CD4-positive, alpha-beta T cell (primary cell): ENCODE measurements around the gene SPTBN1. TPM values are rescaled to one million over a fixed set of nuclear protein-coding genes. Genes with fewer than 3 reads are reported as not detected.

ENCODE experiments used
- ATAC-seq: fragments of 200-7000 bp; cut with Tn5 transposase; one replicate; pipeline ENCODE4 v1.10.0; 2022; ENCODE audit warnings: mild to moderate bottlenecking; ENCODE audit not compliant: poor library complexity
- CTCF ChIA-PET: fragments of 350-600 bp; sonication (Branson Sonifier 250); formaldehyde crosslinking; loops from one replicate; lab custom pipeline; 2021; ENCODE audit warnings: antibody characterized with exemption, inconsistent platforms; lab: Charles Lee
- POLR2A ChIA-PET: fragments of 350-600 bp; sonication (Branson Sonifier 250); formaldehyde crosslinking; loops from one replicate; lab custom pipeline; 2021; ENCODE audit warnings: antibody characterized with exemption, inconsistent platforms; lab: Charles Lee
- DNase-seq, 14 experiments: peaks; one replicate each; pipeline ENCODE4 v3.0.0-alpha.2; 2013 to 2020; ENCODE audit warnings: mixed read lengths in 2 of 14
- H3K27ac ChIP-seq, 2 donors: one replicate each; pipeline versions ENCODE4 v1.5.1 to v1.7.0; 2013; ENCODE audit warnings: low read length in 2 of 2, low read depth in 1 of 2, mild to moderate bottlenecking in 1 of 2
- H3K27me3 ChIP-seq, 2 experiments: 1 replicate in 1 of 2; 2 replicates in 1 of 2; pipeline versions ENCODE4 v1.6.1 to v1.7.0; 2013; ENCODE audit warnings: low read length in 2 of 2, control low read depth in 1 of 2, mild to moderate bottlenecking in 1 of 2, moderate library complexity in 1 of 2; ENCODE audit not compliant: insufficient read depth in 2 of 2, control insufficient read depth in 1 of 2
- H3K36me3 ChIP-seq: one replicate; pipeline ENCODE4 v1.6.1; 2013; ENCODE audit warnings: low read length, control low read depth; ENCODE audit not compliant: insufficient read depth
- H3K4me1 ChIP-seq: one replicate; pipeline ENCODE4 v1.6.1; 2013; ENCODE audit warnings: low read length, control low read depth; ENCODE audit not compliant: insufficient read depth
- H3K4me3 ChIP-seq: one replicate; pipeline ENCODE4 v1.5.1; 2013; ENCODE audit warnings: mild to moderate bottlenecking, low read length, moderate library complexity
- H3K9me3 ChIP-seq, 2 experiments: 1 replicate in 1 of 2; 2 replicates in 1 of 2; pipeline versions ENCODE4 v1.6.1 to v1.7.0; 2013; ENCODE audit warnings: low read length in 2 of 2, mild to moderate bottlenecking in 2 of 2, control low read depth in 1 of 2, moderate library complexity in 1 of 2; ENCODE audit not compliant: control insufficient read depth in 1 of 2, insufficient read depth in 1 of 2
- H3K27ac Mint-ChIP-seq: one replicate; pipeline ENCODE4 v1.8.0; 2020; ENCODE audit warnings: mixed read lengths
- H3K27me3 Mint-ChIP-seq: one replicate; pipeline ENCODE4 v1.8.0; 2021; ENCODE audit warnings: mixed read lengths
- H3K36me3 Mint-ChIP-seq: one replicate; pipeline ENCODE4 v1.8.0; 2021; ENCODE audit warnings: low read depth, mixed read lengths
- H3K4me1 Mint-ChIP-seq: one replicate; pipeline ENCODE4 v1.8.0; 2021; ENCODE audit warnings: low read depth, mixed read lengths
- H3K4me3 Mint-ChIP-seq: one replicate; pipeline ENCODE4 v1.8.0; 2020; ENCODE audit warnings: mild to moderate bottlenecking, mixed read lengths
- H3K9me3 Mint-ChIP-seq: one replicate; pipeline ENCODE4 v1.8.0; 2020; ENCODE audit warnings: mixed read lengths
- intact Hi-C, 2 experiments: fragments of 100-400 bp; cut with DNase I in 1 of 2; cut with micrococcal nuclease in 1 of 2; formaldehyde crosslinking; loops; one replicate each; pipeline versions ENCODE4 v1.15.1 to v1.9.0; 2023 to 2025; cut with DNase I, micrococcal nuclease
- total RNA-seq, 174 experiments: library from RNA in 2 of 174; stranded (reverse) in 2 of 174; gene quantifications; one replicate each; pipeline ENCODE4 v1.2.3 and lab custom pipeline; 2021 to 2026
- TF ChIP-seq, protein P1 (sequence below): fragments of 200-600 bp; IDR thresholded peaks from one replicate; pipeline ENCODE4 v1.8.0; 2022; ENCODE audit warnings: antibody characterized with exemption, mild to moderate bottlenecking

Gene SPTBN1
- total RNA-seq, 2 experiments from 2014 or later, result 156 to 166 TPM

GRCh38 chr2:54419855-54420523, 36.1 kb upstream of the SPTBN1 start:
- ChIA-PET POLR2A (no interaction called here), CTCF (no interaction called here)
- Mint-ChIP-seq H3K27ac (no peak overlapping the region), H3K4me1 (peaks cover 9% of the 10 kb centered on the region), H3K36me3 (no peaks in the 10 kb centered on the region), H3K9me3 (peaks cover 3% of the 10 kb centered on the region), H3K27me3 (peaks cover 11% of the 10 kb centered on the region), H3K4me3 (no peak overlapping the region)
- intact Hi-C loops, result no loop called here
- no peaks in the 10 kb centered on the region for H3K27me3 ChIP-seq
- no peak overlapping the region for H3K4me3 ChIP-seq
- H3K9me3 ChIP-seq, result no peaks in the 10 kb centered on the region
- peaks cover 5% of the 10 kb centered on the region for H3K4me1 ChIP-seq
- ATAC-seq (no peak), DNase-seq (no peak)
- no peak overlapping the region for H3K27ac ChIP-seq
- TF ChIP-seq, protein P1, sequence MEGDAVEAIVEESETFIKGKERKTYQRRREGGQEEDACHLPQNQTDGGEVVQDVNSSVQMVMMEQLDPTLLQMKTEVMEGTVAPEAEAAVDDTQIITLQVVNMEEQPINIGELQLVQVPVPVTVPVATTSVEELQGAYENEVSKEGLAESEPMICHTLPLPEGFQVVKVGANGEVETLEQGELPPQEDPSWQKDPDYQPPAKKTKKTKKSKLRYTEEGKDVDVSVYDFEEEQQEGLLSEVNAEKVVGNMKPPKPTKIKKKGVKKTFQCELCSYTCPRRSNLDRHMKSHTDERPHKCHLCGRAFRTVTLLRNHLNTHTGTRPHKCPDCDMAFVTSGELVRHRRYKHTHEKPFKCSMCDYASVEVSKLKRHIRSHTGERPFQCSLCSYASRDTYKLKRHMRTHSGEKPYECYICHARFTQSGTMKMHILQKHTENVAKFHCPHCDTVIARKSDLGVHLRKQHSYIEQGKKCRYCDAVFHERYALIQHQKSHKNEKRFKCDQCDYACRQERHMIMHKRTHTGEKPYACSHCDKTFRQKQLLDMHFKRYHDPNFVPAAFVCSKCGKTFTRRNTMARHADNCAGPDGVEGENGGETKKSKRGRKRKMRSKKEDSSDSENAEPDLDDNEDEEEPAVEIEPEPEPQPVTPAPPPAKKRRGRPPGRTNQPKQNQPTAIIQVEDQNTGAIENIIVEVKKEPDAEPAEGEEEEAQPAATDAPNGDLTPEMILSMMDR, result no peak
- no peaks in the 10 kb centered on the region for H3K36me3 ChIP-seq

GRCh38 chr2:54420524-54421172, 35.5 kb upstream of the SPTBN1 start:
- ATAC-seq (no peak), DNase-seq (no peak)
- Mint-ChIP-seq H3K9me3 (peaks cover 3% of the 10 kb centered on the region), H3K36me3 (no peaks in the 10 kb centered on the region), H3K27ac (no peak overlapping the region), H3K4me3 (no peak overlapping the region), H3K27me3 (peaks cover 7% of the 10 kb centered on the region), H3K4me1 (peaks cover 9% of the 10 kb centered on the region)
- Histone ChIP-seq H3K36me3 (no peaks in the 10 kb centered on the region), H3K9me3 (no peaks in the 10 kb centered on the region), H3K4me1 (peaks cover 5% of the 10 kb centered on the region), H3K27me3 (no peaks in the 10 kb centered on the region), H3K27ac (no peak overlapping the region), H3K4me3 (no peak overlapping the region)
- TF ChIP-seq, protein P1, result no peak
- POLR2A ChIA-PET, result no interaction called here
- intact Hi-C loops, result no loop called here
- CTCF ChIA-PET, result no interaction called here

DNA sequence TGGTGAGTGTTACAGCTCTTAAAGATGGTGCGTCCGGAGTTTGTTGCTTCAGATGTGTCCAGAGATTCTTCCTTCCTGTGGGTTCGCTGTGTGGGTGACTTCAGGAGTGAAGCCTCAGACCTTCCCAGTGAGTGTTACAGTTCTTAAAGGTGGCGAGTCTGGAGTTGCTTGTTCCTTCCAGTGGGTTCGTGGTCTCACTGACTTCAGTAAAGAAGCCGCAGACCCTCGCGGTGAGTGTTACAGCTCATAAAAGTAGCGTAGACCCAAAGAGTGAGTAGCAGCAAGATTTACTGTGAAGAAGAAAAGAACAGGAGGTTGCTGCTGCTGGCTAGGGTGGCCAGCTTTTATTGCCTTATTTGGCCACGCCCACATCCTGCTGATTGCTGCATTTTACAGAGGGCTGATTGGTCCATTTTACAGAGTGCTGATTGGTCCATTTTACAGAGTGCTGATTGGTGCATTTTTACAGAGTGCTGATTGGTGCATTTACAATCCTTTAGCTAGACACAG, 34.0 kb upstream of the SPTBN1 start:
- Mint-ChIP-seq H3K4me1 (peaks cover 9% of the 10 kb centered on the region), H3K9me3 (peaks cover 3% of the 10 kb centered on the region), H3K4me3 (peak overlapping the region; percentile 70), H3K36me3 (no peaks in the 10 kb centered on the region), H3K27me3 (peaks cover 3% of the 10 kb centered on the region), H3K27ac (peak overlapping the region; percentile 3)
- no peak overlapping the region for H3K27ac ChIP-seq
- H3K27me3 ChIP-seq, result no peaks in the 10 kb centered on the region
- peak overlapping the region; percentile 30 for H3K4me3 ChIP-seq
- H3K4me1 ChIP-seq, result peaks cover 5% of the 10 kb centered on the region
- no peaks in the 10 kb centered on the region for H3K9me3 ChIP-seq
- CTCF ChIA-PET, result no interaction called here
- intact Hi-C loops, result no loop called here
- DNase-seq (peak in 9 of 14 experiments; percentile 0 to 58 (median 13)), ATAC-seq (peak; percentile 60)
- TF ChIP-seq, protein P1, result no peak
- H3K36me3 ChIP-seq, result no peaks in the 10 kb centered on the region
- POLR2A ChIA-PET, result interaction anchor here (0.6 kb wide), 1 partner anchor 47 kb away, joined by 4 read pairs; no protein-coding TSS in a partner anchor
